ENCODE data around the gene C21orf58.

C21orf58 gene

DNA sequence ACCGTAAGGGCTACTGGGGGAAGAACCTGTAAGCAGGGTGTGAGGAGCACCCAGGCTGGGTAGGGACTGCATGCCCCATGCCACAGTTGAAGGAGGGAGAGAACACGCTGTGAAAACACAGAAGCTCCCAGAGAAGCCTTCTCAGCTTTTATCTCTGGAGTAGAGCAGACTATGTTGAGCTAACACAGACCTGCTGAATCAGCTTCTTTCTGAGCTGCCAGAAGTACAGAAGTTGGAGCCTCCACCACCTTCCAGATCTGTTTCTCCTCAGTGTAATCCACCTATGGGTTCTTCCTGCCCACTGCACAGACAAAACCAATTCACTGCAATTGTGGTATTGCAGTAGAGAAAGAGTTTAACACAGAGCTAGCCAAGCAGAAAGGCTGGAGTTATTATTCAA, 32.1 kb downstream of the C21orf58 start:
- no peak for DNase-seq

DNA sequence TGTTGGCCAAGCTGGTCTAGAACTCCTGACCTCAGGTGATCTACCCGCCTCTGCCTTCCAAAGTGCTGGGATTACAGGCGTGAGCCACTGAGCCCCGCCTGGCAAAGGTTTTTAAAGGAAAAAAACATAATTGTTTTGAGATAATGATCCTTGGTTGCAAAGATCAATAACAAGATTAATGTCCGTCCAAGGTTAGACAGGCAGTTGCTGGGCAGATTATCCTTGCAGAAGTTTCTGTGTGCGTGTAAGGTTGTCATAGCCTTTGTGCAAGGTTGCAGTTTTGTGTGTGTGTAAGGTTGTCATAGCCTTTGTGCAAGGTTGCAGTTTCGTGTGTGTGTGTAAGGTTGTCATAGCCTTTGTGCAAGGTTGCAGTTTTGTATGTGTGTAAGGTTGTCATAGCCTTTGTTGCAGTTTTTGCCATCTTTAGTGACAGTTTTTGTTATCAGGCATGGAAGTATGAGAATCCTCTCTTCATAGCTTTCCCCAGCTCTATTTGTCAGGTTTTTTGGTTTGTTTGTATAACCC, 34.0 kb downstream of the C21orf58 start:
- DNase-seq, result no peak

DNA sequence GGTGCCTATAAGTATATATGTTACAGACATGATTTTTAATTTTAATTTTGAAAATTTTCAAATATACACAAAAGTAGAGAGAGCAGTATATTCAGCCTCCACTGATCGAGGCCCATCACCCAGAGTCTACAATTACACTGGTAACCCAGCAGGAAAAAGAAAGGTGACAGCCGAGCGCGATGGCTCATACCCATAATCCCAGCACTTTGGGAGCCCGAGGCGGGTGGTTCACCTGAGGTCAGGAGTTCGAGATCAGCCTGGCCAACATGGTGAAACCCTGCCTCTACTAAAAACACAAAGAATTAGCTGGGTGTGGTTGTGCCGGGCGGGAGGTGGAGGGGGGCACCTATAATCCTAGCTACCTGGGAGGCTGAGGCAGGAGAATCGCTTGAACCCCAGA, 36.1 kb downstream of the C21orf58 start:
- DNase-seq, result no peak

DNA sequence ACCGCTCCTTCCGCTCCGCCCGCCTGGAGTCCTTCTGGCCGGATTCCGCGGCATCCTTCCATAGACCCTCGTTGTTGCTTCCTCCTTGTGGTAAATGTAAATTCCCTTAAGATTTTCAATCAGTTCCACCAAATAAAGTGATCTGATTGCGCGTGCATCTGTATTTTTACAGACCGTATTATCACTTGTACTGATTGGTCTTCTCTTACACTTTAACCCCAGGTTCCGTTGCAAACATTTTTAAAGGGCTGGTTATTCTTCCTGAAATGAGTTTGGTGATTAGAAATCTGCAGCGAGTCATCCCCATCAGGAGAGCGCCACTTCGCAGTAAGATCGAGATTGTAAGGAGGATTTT, 37.0 kb downstream of the C21orf58 start:
- DNase-seq, result no peak

DNA sequence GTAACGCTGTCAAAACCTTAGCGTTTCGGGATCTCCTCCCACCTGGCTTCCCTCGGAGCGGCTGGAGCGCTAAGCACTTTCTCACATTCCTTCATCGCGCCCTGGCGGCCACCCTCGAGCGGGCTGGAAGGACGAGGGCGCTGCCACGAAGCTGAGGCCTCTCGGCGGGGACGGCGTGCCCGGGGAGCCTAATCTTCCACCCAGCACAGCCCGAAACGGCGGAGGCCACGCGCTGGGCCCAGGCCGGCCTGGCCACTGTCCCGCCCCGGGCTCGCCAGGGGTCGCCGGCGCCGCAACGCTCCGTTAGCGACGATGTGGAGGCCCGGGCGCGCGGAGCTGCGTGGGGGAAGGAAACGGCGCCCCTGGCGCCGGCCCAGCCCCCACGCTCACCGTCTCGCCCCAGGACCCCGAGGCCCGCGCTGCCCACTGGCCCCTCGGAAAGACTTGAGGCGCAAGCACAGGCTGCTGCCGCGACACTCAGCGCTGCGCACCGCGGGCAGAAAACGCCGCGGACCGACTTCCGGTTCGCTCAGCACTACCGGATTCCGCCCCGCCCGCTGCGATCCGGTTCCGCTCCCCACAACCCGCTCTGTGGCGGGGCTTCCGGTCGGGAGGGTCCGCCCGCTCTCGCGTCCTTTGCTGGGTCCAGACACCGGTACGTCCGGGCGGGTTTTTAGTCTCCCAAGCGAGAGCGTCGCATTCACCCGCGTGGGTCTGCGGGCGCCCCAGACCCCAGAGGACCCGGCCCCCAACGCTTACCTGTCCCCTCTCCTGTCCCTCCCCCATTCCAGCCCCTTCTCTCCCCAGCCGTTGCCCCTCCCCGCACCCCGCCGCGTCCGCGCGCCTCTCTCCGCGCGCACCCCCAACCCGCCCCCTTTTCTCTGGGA, 37.7 kb downstream of the C21orf58 start, which contains the start of gene YBEY:
Gene YBEY, plus strand, starts transcription at position 582 of the 887 bp plus-strand sequence. CDS start 572 bp downstream, outside the sequence.
- DNase-seq, result peak; percentile 78 to 91

DNA sequence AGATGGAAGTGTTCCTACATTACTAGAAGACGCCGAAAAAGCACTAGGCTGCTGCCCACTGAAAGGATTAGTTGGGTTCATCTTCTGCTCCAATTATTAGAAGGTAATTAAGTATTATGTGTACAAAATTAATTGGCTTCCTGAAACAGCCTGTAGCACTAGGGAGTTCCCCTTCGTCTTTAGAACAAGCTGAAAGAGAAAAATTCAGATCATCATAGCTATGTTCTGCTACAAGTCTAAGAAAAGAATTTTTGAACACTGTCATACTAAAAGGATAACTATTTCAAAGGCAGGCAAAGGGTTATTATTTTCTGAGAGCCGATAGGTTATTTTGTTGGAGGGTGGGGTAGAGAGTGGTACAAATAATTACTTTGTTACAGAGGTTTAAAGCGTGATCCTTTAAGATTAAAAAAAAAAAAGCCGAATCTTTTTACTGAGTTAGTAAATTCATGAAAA, 38.4 kb downstream of the C21orf58 start, which contains the start of gene MCM3AP:
Gene MCM3AP, minus strand, starts transcription at position 406 of the 456 bp plus-strand sequence. Its CDS starts 325 bp downstream, at position 81.
- DNase-seq, result no peak

DNA sequence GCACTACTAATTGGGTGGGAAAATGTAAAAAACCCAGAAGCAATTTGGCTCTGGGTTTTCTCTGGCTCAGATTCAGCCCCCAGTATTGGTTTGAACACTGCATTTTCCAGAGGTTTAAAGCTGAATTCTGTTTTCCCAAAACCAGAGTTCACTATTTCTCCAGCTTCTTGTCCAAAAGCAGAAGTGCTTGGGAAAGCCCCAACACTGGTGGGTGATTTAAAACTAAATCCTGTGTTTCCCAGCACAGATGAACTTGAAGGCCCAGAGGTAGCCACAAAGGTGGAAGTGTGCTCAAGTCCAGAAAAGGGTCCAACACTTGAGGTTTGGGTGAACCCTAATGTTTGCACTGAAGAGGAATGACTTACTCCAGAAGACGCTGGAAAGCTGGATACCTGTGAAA, 38.9 kb downstream of the C21orf58 start:
- no peak for DNase-seq

DNA sequence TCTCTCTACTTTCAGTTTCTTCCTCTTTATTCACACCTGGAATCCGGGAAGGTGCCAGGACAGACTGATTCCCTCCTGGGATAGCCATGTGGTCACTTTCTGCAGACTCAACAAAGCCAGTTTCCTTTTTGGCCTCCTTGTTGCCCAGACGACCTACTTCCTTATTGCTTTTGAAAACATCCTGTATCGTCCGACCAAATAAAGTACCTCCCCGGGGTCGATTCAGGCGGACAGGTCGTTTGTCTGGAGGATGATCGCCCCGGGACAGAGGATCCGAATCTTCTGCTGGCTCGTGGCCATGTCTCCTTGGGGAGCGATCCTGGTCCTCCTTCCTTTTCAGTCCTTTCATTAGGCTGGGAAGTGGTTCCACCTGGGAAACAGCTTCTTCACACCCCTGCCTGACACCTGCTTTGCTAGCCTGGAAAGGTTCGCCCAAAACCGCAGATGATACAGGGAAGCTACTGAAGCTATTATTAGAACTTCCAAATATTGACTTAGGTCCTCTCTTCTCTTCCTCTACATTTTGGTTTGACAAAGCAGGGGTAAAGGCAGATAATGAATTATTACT, 39.5 kb downstream of the C21orf58 start:
- DNase-seq, result peak in 1 of 2 experiments; percentile 5

DNA sequence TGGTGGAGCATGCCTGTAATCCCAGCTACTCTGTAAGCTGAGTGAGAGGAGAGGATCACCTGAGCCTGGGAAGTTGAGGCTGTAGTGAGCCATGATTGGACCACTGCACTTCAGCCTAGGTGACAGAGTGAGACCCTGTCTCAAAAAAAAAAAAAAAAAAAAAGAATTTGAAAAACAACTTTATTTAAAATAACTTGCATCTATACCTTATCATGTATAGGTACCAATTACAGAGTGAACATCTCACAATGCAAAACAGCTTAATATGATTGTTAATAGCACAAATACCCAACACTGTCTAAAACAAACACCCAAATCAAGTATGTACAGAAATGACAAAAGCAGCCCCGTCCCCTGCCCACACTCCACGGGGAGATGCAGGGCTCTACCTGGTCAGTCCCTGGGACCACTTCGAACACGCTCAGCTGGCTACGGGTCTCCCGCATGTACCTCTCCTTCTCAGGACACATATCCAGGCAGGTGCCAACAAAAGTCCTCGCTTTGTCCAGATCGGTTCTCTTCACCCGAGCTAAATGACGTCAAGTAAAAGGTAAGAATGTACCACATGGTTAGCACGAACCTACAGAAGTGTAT, 48.8 kb downstream of the C21orf58 start:
- DNase-seq, result no peak

DNA sequence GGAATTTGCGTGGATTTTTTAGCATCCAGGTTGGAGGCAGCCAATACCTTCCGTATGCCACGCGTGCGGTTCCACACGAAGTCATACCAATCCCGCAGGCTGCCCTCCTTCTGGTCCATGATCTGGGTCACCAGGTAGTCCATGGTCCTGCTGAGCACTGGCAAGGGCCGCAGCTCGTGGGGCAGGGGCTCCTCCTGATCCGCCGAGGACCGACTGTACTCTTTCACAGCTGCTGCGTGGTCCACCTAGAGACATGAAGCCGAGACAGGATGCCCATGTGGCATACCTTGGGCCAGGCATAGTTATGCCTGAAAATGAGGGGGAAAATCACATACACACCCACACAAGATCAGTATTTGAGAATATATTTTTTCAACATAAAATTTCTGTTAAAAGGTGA, 50.3 kb downstream of the C21orf58 start:
- DNase-seq, result no peak

DNA sequence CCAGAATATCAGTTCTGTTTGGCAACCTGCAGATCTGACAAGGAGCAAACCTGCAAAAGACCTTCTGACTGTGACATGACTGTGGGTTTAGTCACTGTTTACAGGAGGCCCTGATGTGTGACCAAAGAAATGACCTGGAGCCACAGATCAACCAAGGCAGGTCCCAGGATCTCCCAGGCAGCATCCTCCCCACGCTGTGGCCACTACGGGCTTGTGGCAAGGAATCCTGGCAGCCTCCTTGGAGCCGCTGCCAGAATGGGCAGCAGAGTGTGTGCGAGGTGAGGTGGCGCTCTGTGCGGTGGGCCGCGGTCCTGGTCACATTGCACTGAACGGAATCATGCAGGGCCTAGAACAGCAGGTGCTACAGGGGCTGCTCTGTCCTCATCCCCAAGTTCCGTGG, 54.2 kb downstream of the C21orf58 start:
- no peak for DNase-seq

DNA sequence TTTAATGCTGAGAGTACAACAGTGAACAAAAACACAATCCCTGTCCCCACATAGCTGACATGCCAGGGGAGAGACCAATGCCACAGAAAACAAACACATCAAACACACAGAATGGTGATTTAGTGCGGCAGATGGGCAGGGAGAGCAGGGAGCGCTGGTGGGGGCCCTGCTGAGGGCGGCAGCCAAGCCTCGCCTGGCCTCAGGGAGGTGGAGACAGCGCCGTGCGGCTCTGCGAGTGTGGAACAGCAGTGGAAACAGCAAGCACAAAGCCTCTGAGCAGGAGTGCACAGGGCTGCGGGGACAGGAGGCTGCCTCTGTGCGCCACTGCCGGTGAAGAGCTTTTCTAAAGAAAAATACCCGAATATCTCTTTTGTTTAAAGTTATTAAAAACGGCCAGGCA, 55.3 kb downstream of the C21orf58 start:
- DNase-seq, result no peak

DNA sequence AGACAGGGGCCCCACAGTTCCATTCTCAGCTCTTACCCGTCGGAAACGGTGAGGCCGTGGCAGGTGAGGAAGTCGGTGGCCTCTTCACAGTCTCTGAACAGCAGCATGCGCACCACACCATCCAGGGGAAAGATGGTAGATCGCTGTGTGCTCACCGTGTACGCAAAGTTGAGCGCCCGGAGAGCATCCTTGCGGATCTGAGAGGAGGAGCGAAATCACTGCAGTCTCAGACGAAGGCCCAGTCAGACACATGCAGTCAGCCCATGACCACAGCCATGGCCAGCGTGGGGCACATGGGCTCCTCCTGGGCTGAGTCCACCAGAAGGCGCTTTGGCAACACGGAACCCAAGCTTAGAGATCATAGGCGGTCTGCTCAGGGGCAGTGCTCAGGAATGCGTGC, 56.7 kb downstream of the C21orf58 start:
- no peak for DNase-seq

DNA sequence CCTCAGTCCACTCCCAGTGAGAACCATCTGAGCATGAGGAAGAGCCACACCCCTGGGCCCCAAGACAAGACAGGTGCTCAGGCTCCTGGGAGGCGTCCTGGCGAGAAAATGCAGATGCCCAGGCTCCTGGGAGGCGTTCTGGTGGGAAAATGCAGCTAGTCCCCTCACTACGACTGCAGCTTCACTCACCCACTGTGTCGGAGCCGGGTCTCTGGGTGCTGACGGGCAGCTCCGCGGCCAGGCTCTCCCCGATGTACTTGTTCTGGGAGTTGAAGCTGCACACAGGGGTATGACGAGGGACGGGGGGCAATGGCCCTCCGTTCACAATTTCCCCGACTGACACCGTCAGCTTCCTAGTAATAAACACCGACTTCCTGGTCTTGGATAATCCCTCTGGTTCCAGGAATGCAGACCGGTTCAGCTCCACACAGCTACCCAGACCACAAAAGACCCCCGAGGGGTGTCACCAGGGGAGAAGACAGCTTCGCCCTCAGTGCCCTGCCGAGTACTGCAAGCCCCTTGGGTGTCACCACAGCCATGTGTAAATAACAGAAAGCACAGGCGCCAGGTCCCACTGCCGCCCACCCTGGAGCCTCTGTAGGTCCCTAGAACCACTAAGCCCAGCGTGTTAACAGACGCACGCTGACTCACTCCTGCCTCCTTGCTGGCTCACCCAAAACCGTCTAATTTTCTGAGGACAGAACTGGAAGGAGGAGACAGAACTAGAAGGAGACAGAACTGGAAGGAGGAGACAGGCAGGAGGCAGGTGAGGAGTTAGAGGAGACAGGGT, 57.7 kb downstream of the C21orf58 start:
- no peak for DNase-seq

DNA sequence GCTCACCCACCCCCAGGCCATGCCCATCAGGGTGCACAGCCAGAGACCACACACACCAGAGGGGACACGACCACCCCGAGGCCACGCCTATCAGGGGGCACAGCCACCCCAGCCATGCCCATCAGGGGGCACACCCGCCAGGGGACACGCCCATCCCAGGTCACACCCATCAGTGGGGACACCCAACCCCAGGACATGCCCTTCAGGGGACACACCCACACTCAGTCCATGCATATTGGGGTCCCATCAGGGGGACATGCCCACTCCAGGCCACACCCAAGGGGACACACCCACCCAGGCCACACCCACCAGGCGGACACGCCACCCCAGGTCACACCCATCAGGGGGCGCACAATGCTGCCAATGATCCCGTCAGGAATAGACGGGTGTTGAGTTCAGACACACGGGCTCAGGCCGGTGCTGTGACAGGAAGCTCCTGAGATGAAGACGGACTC, 59.0 kb downstream of the C21orf58 start:
- no peak for DNase-seq

DNA sequence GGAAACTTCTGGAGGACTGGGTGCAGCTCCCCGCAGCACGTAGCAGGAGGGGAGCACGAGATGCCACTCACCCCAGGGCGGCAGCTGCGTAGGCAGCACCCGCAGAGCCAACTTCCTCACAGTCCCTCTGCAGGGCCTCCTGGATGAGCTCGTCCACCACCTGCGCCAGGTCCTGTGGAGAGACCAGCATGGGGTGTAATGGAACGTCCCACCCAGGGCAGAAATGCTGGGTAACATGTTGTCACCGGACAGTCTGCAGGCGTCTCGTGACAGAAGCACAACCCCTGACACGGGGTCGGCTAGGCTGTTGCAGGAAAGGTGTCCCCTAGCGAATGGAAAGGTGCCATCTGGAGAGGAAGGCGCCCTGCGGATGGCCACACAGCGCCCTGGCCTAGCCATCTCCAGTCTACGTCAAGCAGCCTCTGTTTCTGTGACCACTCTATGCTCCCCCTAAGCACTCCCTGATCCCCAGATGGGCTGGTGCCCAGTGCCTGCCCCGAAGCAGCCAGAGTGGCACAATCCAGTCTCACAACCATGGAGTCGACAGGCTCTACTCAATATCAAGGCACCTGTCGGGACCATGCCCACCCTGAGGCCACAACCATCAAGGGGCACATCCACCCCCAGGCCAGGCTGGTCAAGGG, 59.5 kb downstream of the C21orf58 start:
- DNase-seq, result no peak

DNA sequence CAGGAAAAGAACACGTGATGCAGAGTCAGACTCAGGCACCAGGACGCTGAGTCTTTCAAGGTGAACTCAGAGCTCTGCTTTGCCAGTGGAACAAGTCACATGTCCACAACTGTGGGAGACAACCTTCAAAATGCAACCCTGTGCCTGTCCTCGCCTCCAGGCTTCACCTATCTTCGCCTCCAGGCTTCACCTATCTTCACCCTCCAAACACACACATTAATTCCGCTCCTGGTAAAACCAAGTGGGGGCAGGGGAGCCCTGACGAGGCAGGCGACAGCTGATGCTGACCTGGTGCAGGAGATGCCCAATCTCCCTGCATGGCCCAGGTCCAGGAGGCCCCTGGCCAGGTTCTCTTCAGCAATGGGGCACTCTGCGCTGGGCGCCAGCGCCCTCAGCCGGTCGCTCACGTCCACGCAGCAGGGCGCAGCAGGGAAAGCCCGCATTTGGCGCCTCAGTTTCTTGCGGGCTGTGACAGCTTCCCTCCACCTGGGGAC, 67.1 kb downstream of the C21orf58 start:
- DNase-seq, result no peak

DNA sequence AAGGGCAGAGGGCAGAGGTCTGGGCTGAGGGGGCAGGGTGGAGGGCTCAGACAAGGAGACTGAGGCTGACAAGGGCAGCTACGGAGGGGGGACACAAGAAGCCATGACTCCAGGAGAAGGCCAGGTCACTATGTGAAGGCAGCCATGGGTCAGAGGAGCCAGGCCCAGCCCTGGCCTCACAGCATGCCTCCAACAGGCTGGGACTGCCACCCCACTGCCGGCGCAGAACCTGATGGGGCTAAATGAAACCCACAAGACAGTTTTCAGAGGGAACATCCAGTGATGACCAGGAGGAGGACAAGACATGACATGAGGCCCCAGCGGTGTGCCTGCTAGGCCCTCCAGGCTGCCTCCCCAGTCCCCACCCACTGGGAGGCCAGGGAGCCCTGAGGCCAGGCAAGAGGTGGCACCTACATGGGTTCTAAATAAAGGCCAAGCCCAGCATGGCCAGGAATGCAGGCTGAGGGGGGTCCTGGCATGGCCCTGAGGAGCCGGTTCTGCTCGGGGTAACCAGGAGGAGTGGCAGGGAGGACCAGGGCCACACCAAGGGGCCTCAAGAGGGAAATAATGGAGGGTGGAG, 67.8 kb downstream of the C21orf58 start:
- DNase-seq, result no peak

DNA sequence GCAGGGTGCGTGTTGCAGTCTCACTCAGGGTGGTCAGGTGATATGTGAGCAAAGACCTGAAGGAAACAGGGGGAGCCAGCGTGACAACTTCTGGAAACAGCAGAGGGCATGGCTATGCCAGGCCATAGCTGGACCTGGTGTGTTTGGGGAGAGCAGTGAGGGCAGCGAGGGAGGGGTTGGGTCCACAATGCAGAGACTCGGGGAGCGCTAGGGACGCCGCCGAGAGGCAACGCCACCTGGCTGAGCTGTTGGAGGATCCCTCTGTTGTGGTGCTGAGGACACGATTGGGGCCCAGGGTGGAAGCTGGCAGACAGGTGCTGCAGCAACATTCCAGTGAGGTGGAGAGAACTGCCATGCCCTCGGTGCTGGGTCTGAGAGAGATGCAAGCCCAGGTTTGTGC, 68.5 kb downstream of the C21orf58 start:
- no peak for DNase-seq

DNA sequence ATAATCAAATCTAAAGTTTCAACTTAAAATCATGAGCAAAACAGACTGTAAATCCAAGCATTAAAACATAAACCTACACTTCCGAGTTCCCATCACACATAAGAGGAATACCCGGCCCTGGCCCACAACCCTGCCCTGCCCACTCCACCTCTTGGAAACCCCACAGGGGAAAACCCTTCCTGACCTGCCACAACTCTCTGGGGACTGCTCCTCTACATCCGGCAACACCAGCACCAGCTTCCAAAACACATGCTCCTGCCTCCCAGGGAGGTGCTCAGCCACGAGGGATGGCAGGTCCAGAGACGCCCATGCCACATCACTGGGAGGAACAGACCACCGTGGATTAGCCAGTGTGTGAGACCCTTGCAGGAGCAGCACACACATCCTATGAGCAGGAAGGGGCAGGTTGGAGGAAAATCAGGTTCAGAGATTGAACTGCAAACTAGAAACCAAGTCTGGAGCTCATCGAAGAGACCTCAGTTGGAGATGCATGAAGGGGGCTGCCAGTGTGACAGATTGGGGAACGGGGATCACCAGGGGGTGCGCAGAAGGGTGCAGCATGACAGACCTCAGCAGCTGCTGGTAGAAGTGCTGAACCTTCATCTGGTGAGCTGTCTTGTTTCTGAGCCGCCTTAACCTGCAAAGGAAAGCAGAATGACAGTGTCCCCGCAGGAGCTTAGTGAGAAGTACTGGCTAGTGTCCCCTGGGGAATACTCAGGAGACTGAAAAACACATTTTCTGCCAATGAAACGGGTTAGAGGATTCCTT, 69.3 kb downstream of the C21orf58 start:
- DNase-seq, result no peak

DNA sequence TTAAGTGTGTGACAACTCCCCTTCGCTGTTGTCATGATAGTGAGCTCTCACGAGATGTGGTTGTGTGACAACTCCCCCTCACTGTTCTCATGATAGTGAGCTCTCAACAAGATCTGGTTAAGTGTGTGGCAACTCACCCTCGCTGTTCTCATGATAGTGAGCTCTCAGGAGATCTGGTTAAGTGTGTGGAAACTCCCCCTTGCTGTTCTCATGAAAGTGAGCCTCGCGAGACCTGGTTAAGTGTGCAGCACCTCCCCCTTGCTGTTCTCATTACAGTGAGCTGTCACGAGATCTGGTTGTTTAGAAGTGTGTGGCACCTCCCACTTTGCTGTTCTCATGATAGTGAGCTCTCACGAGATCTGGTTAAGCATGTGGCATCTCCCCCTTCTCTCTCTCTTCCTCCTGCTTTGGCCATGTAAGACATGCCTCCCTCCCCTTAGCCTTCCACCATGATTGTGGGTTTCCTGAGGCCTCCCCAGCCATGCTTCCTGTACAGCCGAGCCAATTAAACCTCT, 70.0 kb downstream of the C21orf58 start:
- no peak for DNase-seq
